Naive thymus-derived CD4-positive, alpha-beta T cell (primary cell): Measurements from ENCODE around the gene GIMAP2. TPM values are rescaled to one million over a fixed set of nuclear protein-coding genes. Genes with fewer than 3 reads are reported as not detected.

Source experiments
- polyA plus RNA-seq, 2 donors: library from polyadenylated mRNA; unstranded; fragments of 300-500 nt; fragmentation: Illumina TruSeq; gene quantifications; one replicate each; pipeline ENCODE4 v1.2.3, GENCODE V29; 2021
- total RNA-seq, 6 experiments: library from RNA in 5 of 6; stranded (reverse) in 5 of 6; gene quantifications; 1 replicate in 5 of 6; 2 replicates in 1 of 6; pipeline ENCODE4 v1.2.3 and lab custom pipeline; 2021 to 2026

GIMAP2 gene
- total and polyA plus RNA-seq, 7 experiments from 2014 or later = 79.4 to 286 (median 150) TPM

Other genes starting within 250 kb of the GIMAP2 start
- gene GIMAP8, start 235.1 kb upstream of the GIMAP2 start, total RNA-seq = 10 to 100 TPM; 13.8 to 69.7 (median 52.5) TPM
- 10 to 100 TPM; 26.0 to 56.5 TPM for gene GIMAP8, start 235.1 kb upstream of the GIMAP2 start, polyA plus RNA-seq
- 100 to 1,000 TPM in 3 of 5 experiments, 10 to 100 TPM in 2; 66.3 to 555 (median 321) TPM for gene GIMAP7, start 170.8 kb upstream of the GIMAP2 start, total RNA-seq
- gene GIMAP7, start 170.8 kb upstream of the GIMAP2 start, polyA plus RNA-seq = 1,000 to 10,000 TPM in 1 of 2 donors, 100 to 1,000 TPM in 1; 772 to 1,293 TPM
- gene GIMAP4, start 118.3 kb upstream of the GIMAP2 start, total RNA-seq = 100 to 1,000 TPM in 4 of 5 experiments, 10 to 100 TPM in 1; 74.9 to 413 (median 406) TPM
- gene GIMAP4, start 118.3 kb upstream of the GIMAP2 start, polyA plus RNA-seq = 100 to 1,000 TPM; 405 to 762 TPM
- gene GIMAP6, start 53.3 kb upstream of the GIMAP2 start, total RNA-seq = 100 to 1,000 TPM in 3 of 5 experiments, 10 to 100 TPM in 2; 40.3 to 173 (median 152) TPM
- gene GIMAP6, start 53.3 kb upstream of the GIMAP2 start, polyA plus RNA-seq = 100 to 1,000 TPM; 130 to 188 TPM
- gene GIMAP1, start 30.9 kb downstream of the GIMAP2 start, total RNA-seq = 100 to 1,000 TPM in 2 of 5 experiments, 10 to 100 TPM in 3; 23.3 to 124 (median 32.6) TPM
- gene GIMAP1, start 30.9 kb downstream of the GIMAP2 start, polyA plus RNA-seq = 100 to 1,000 TPM in 1 of 2 donors, 10 to 100 TPM in 1; 75.4 to 104 TPM
- 100 to 1,000 TPM in 3 of 5 experiments, 10 to 100 TPM in 2; 58.1 to 422 (median 214) TPM for gene GIMAP5, start 51.7 kb downstream of the GIMAP2 start, total RNA-seq
- 100 to 1,000 TPM; 570 to 819 TPM for gene GIMAP5, start 51.7 kb downstream of the GIMAP2 start, polyA plus RNA-seq
- gene TMEM176B, start 114.7 kb downstream of the GIMAP2 start, total RNA-seq = 1 to 10 TPM in 3 of 5 experiments, not detected in 2; 2.0 to 7.1 (median 2.8) TPM
- gene TMEM176B, start 114.7 kb downstream of the GIMAP2 start, polyA plus RNA-seq = under 1 TPM in 1 of 2 donors, not detected in 1; 0.53 TPM
- gene TMEM176A, start 115.1 kb downstream of the GIMAP2 start, total RNA-seq = 1 to 10 TPM in 3 of 5 experiments, not detected in 2; 1.3 to 4.4 (median 1.8) TPM
- gene TMEM176A, start 115.1 kb downstream of the GIMAP2 start, polyA plus RNA-seq = under 1 TPM; 0.35 to 0.38 TPM
- gene AOC1, start 166.8 kb downstream of the GIMAP2 start, total RNA-seq = under 1 TPM in 1 of 5 experiments, not detected in 4; 0.56 TPM
- gene AOC1, start 166.8 kb downstream of the GIMAP2 start, polyA plus RNA-seq = not detected